Stimulated activated CD8-positive, alpha-beta memory T cell treated with anti-CD3 and anti-CD28 coated beads, Interleukin-12 subunit alpha, Interleukin-12 subunit beta, amount 100 ng/mL, for 1 hour (primary cell): ENCODE measurements around the gene TCEAL3.
"Not testable (repeated sequence)": the region's sequence is repeated elsewhere in the genome, so short reads cannot be mapped to it uniquely, and the experiment has no call there.

Source experiments
- DNase-seq: peaks from one replicate; pipeline ENCODE4 v3.0.0-alpha.2; 2020; ENCODE audit warnings: low read depth

Gene TCEAL3

GRCh38 chrX:103607364-103608305 lies at the start of gene TCEAL3:
Gene TCEAL3 (plus strand): TSS chrX:103607963. CDS start chrX:103609065, 1,102 bp downstream.
- DNase-seq = no peak

GRCh38 chrX:103560256-103560655 lies 47.5 kb upstream of the TCEAL3 start:
- DNase-seq = no peak

GRCh38 chrX:103562801-103563200 lies 45.0 kb upstream of the TCEAL3 start:
- no peak for DNase-seq

GRCh38 chrX:103565197-103565596 lies 42.6 kb upstream of the TCEAL3 start:
- DNase-seq = no peak

- no peak for DNase-seq
Observed at GRCh38 chrX:103565752-103566151, 42.0 kb upstream of the TCEAL3 start.

- no peak for DNase-seq
Observed at GRCh38 chrX:103571121-103571520, 36.6 kb upstream of the TCEAL3 start.

GRCh38 chrX:103571726-103572125 lies 36.0 kb upstream of the TCEAL3 start:
- no peak for DNase-seq

- no peak for DNase-seq
Observed at GRCh38 chrX:103573202-103573601, 34.6 kb upstream of the TCEAL3 start.

GRCh38 chrX:103584596-103584995 lies 23.2 kb upstream of the TCEAL3 start:
- DNase-seq = no peak

- no peak for DNase-seq
Observed at GRCh38 chrX:103585411-103586313, 22.1 kb upstream of the TCEAL3 start, which contains the start of gene TCEAL4. Gene TCEAL4 (plus strand): TSS chrX:103585515. CDS start chrX:103586676, 1,161 bp downstream.

- no peak for DNase-seq
Observed at GRCh38 chrX:103586314-103586646, 21.5 kb upstream of the TCEAL3 start.

GRCh38 chrX:103586659-103587058 lies 21.1 kb upstream of the TCEAL3 start:
- no peak for DNase-seq

- DNase-seq = not testable (repeated sequence)
Observed at GRCh38 chrX:103592295-103592694, 15.5 kb upstream of the TCEAL3 start.

GRCh38 chrX:103595202-103595601 lies 12.6 kb upstream of the TCEAL3 start:
- DNase-seq = not testable (repeated sequence)

- no peak for DNase-seq
Observed at GRCh38 chrX:103608306-103608963, 672 bp downstream of the TCEAL3 start.

- DNase-seq = no peak
Observed at GRCh38 chrX:103610282-103610681, 2.5 kb downstream of the TCEAL3 start.

- no peak for DNase-seq
Observed at GRCh38 chrX:103613362-103613890, 5.7 kb downstream of the TCEAL3 start.

GRCh38 chrX:103614999-103615398 lies 7.2 kb downstream of the TCEAL3 start:
- no peak for DNase-seq

- DNase-seq = no peak
Observed at GRCh38 chrX:103615781-103616371, 8.1 kb downstream of the TCEAL3 start.

GRCh38 chrX:103616676-103617186 lies 9.0 kb downstream of the TCEAL3 start:
- DNase-seq = no peak

GRCh38 chrX:103624111-103624510 lies 16.3 kb downstream of the TCEAL3 start:
- DNase-seq = no peak
